ENCODE data around the gene SUN5. TPM values are rescaled to one million over a fixed set of nuclear protein-coding genes. Genes with fewer than 3 reads are reported as not detected.

The SUN5 gene
- total RNA-seq, 2 experiments from 2014 or later: not detected

DNA sequence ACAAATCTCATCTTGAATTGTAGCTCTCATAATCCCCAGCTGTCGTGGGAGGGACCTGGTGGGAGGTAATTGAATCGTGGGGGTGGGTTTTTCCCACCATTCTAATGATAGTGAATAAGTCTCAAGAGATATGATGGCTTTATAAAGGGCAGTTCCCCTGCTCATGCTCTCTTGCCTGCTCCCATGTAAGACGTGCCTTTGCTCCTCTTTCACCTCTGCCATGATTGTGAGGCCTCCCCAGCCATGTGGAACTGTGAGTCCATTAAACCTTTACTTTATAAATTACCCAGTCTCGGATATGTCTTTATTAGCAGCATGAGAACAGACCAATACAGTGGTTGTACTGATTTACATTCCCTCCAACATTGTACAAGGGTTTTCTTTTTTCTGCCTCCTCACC, 69.7 kb downstream of the SUN5 start:
- intact Hi-C loops (cut with micrococcal nuclease): no loop called here
- no peak overlapping the region for H3K4me3 Mint-ChIP-seq
- H3K27ac Mint-ChIP-seq: no peak overlapping the region
- ATAC-seq (no peak), DNase-seq (no peak)
- H3K4me1 Mint-ChIP-seq (ENCODE audit: low read depth): peaks cover 1% of the 10 kb centered on the region
- H3K9me3 Mint-ChIP-seq: no peaks in the 10 kb centered on the region
- ChIA-PET POLR2A (no interaction called here), CTCF (interaction anchor here (4.5 kb wide), 1 partner anchor 11 kb away, joined by 28 read pairs; no protein-coding TSS in a partner anchor)
- no peaks in the 10 kb centered on the region for H3K36me3 Mint-ChIP-seq (ENCODE audit: low read depth)
- H3K27me3 Mint-ChIP-seq: no peaks in the 10 kb centered on the region
- TF ChIP-seq, protein P1, sequence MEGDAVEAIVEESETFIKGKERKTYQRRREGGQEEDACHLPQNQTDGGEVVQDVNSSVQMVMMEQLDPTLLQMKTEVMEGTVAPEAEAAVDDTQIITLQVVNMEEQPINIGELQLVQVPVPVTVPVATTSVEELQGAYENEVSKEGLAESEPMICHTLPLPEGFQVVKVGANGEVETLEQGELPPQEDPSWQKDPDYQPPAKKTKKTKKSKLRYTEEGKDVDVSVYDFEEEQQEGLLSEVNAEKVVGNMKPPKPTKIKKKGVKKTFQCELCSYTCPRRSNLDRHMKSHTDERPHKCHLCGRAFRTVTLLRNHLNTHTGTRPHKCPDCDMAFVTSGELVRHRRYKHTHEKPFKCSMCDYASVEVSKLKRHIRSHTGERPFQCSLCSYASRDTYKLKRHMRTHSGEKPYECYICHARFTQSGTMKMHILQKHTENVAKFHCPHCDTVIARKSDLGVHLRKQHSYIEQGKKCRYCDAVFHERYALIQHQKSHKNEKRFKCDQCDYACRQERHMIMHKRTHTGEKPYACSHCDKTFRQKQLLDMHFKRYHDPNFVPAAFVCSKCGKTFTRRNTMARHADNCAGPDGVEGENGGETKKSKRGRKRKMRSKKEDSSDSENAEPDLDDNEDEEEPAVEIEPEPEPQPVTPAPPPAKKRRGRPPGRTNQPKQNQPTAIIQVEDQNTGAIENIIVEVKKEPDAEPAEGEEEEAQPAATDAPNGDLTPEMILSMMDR (IDR thresholded peaks at IDR 0.05): no peak

Other genes starting within 250 kb of the SUN5 start
- gene DNMT3B, start 242.0 kb downstream of the SUN5 start, total RNA-seq: 1 to 10 TPM; 2.9 TPM
- gene MAPRE1, start 184.5 kb downstream of the SUN5 start, total RNA-seq: 100 to 1,000 TPM; 112 to 119 TPM
- gene EFCAB8, start 145.5 kb downstream of the SUN5 start, total RNA-seq: under 1 TPM; 0.89 to 0.92 TPM
- gene BPIFB2, start 3.3 kb upstream of the SUN5 start, total RNA-seq: not detected
- not detected for gene BPIFB6, start 27.2 kb upstream of the SUN5 start, total RNA-seq
- gene BPIFB3, start 49.5 kb upstream of the SUN5 start, total RNA-seq: not detected
- not detected for gene BPIFB4, start 75.2 kb upstream of the SUN5 start, total RNA-seq
- gene BPIFA2, start 163.7 kb upstream of the SUN5 start, total RNA-seq: not detected
- not detected for gene BPIFA3, start 212.9 kb upstream of the SUN5 start, total RNA-seq
- gene BPIFA1, start 231.6 kb upstream of the SUN5 start, total RNA-seq: not detected

All from activated CD8-positive, alpha-beta T cell treated with anti-CD3 and anti-CD28 coated beads for 36 hours (primary cell).